H9 (cell line): ENCODE measurements around the gene NDUFB3. TPM values are rescaled to one million over a fixed set of nuclear protein-coding genes. Genes with fewer than 3 reads are reported as not detected.

Experiments used
- DNase-seq: peaks from one replicate; pipeline ENCODE4 v3.0.0-alpha.2; 2017
- H2AFZ ChIP-seq: one replicate; pipeline ENCODE4 v1.6.1; 2013; ENCODE audit warnings: mild to moderate bottlenecking, low read length, control low read depth, moderate library complexity
- H2AK5ac ChIP-seq: 2 replicates; pipeline ENCODE4 v1.6.1; 2013; ENCODE audit warnings: low read length, control low read depth, mixed read lengths; ENCODE audit not compliant: insufficient read length
- H2BK120ac ChIP-seq: one replicate; pipeline ENCODE4 v1.6.1; 2013; ENCODE audit warnings: low read depth, mild to moderate bottlenecking, low read length, control low read depth, inconsistent platforms; ENCODE audit not compliant: poor library complexity, severe bottlenecking
- H2BK12ac ChIP-seq: 2 replicates; pipeline ENCODE4 v1.6.1; 2013; ENCODE audit warnings: low read length, control low read depth, mixed read lengths, low read depth; ENCODE audit not compliant: insufficient read length
- H2BK15ac ChIP-seq: 2 replicates; pipeline ENCODE4 v1.6.1; 2013; ENCODE audit warnings: low read depth, low read length, control low read depth
- H2BK20ac ChIP-seq: one replicate; pipeline ENCODE4 v1.6.1; 2013; ENCODE audit warnings: low read depth, mild to moderate bottlenecking, low read length, control low read depth, inconsistent platforms; ENCODE audit not compliant: poor library complexity, severe bottlenecking
- H2BK5ac ChIP-seq: 2 replicates; pipeline ENCODE4 v1.6.1; 2013; ENCODE audit warnings: low read length, control low read depth, mixed read lengths; ENCODE audit not compliant: insufficient read length
- H3K14ac ChIP-seq: 2 replicates; pipeline ENCODE4 v1.6.1; 2013; ENCODE audit warnings: low read length, control low read depth; ENCODE audit not compliant: insufficient read depth
- H3K18ac ChIP-seq: 2 replicates; pipeline ENCODE4 v1.6.1; 2013; ENCODE audit warnings: low read depth, mild to moderate bottlenecking, mixed read lengths, low read length, control low read depth; ENCODE audit not compliant: insufficient read length
- H3K23ac ChIP-seq: 2 replicates; pipeline ENCODE4 v1.6.1; 2013; ENCODE audit warnings: low read length, control low read depth, mixed read lengths, low read depth; ENCODE audit not compliant: insufficient read length
- H3K23me2 ChIP-seq: 2 replicates; pipeline ENCODE4 v1.6.1; 2013; ENCODE audit warnings: low read depth, mild to moderate bottlenecking, mixed read lengths, low read length, control low read depth; ENCODE audit not compliant: insufficient read length, poor library complexity, severe bottlenecking
- H3K27ac ChIP-seq: 2 replicates; pipeline ENCODE4 v1.5.1; 2013; ENCODE audit warnings: low read length, control low read depth, mixed read lengths, low read depth; ENCODE audit not compliant: insufficient read length
- H3K27me3 ChIP-seq: 2 replicates; pipeline ENCODE4 v1.6.1; 2013; ENCODE audit warnings: low read length, control low read depth, inconsistent platforms; ENCODE audit not compliant: insufficient read depth
- H3K4ac ChIP-seq: 2 replicates; pipeline ENCODE4 v1.6.1; 2013; ENCODE audit warnings: low read depth, mild to moderate bottlenecking, control low read depth, inconsistent platforms, low read length, moderate library complexity
- H3K4me1 ChIP-seq: 2 replicates; pipeline ENCODE4 v1.6.1; 2013; ENCODE audit warnings: low read length, control low read depth, inconsistent platforms; ENCODE audit not compliant: insufficient read depth
- H3K4me2 ChIP-seq: 2 replicates; pipeline ENCODE4 v1.6.1; 2013; ENCODE audit warnings: low read length, control low read depth, mixed read lengths; ENCODE audit not compliant: insufficient read length, insufficient read depth
- H3K56ac ChIP-seq: 2 replicates; pipeline ENCODE4 v1.6.1; 2013; ENCODE audit warnings: low read depth, mild to moderate bottlenecking, mixed read lengths, low read length, control low read depth; ENCODE audit not compliant: insufficient read length
- H3K79me1 ChIP-seq: 2 replicates; pipeline ENCODE4 v1.6.1; 2013; ENCODE audit warnings: low read depth, mild to moderate bottlenecking, moderate library complexity, low read length, control low read depth, inconsistent platforms; ENCODE audit not compliant: insufficient read depth, poor library complexity, severe bottlenecking
- H3K79me2 ChIP-seq: 2 replicates; pipeline ENCODE4 v1.6.1; 2013; ENCODE audit warnings: low read length, control low read depth, inconsistent platforms; ENCODE audit not compliant: insufficient read depth
- H3K9ac ChIP-seq: 2 replicates; pipeline ENCODE4 v1.6.1; 2013; ENCODE audit warnings: low read length, control low read depth, mixed read lengths; ENCODE audit not compliant: insufficient read length; ENCODE audit errors: extremely low read depth
- H3K9me3 ChIP-seq: one replicate; pipeline ENCODE4 v1.6.1; 2013; ENCODE audit warnings: low read depth, low read length, inconsistent platforms; ENCODE audit not compliant: control insufficient read depth
- H3T11ph ChIP-seq: one replicate; pipeline ENCODE4 v1.6.1; 2013; ENCODE audit warnings: mild to moderate bottlenecking, low read length, control low read depth, inconsistent platforms
- H4K20me1 ChIP-seq: one replicate; pipeline ENCODE4 v1.6.1; 2013; ENCODE audit not compliant: control insufficient read depth, insufficient read length, insufficient read depth
- H4K5ac ChIP-seq: 2 replicates; pipeline ENCODE4 v1.6.1; 2013; ENCODE audit warnings: low read depth, mild to moderate bottlenecking, mixed read lengths, low read length, control low read depth; ENCODE audit not compliant: insufficient read length
- H4K8ac ChIP-seq: replicated peaks from 2 replicates; pipeline ENCODE4 v1.6.1; 2013; ENCODE audit warnings: low read length, control low read depth, mixed read lengths, low read depth; ENCODE audit not compliant: insufficient read length
- H4K91ac ChIP-seq: 2 replicates; pipeline ENCODE4 v1.6.1; 2013; ENCODE audit warnings: low read depth, mild to moderate bottlenecking, moderate library complexity, mixed read lengths, low read length, control low read depth; ENCODE audit not compliant: insufficient read length
- H3K27ac Mint-ChIP-seq, 3 experiments: 2 replicates in 2 of 3; 3 replicates in 1 of 3; pipeline ENCODE4 v1.8.0; 2020 to 2021; ENCODE audit warnings: mixed read lengths in 3 of 3, mild to moderate bottlenecking in 1 of 3, moderate library complexity in 1 of 3
- H3K27me3 Mint-ChIP-seq: 2 replicates; pipeline ENCODE4 v1.8.0; 2021; ENCODE audit warnings: low read depth, mild to moderate bottlenecking, moderate library complexity, mixed read lengths
- H3K36me3 Mint-ChIP-seq, 3 experiments: 2 replicates in 2 of 3; 3 replicates in 1 of 3; pipeline ENCODE4 v1.8.0; 2020 to 2021; ENCODE audit warnings: low read depth in 3 of 3, mixed read lengths in 3 of 3; ENCODE audit not compliant: insufficient read depth in 1 of 3
- H3K4me1 Mint-ChIP-seq, 2 experiments: 2 replicates each; pipeline ENCODE4 v1.8.0; 2020; ENCODE audit warnings: mixed read lengths in 2 of 2
- H3K4me3 Mint-ChIP-seq, 2 experiments: 2 replicates in 1 of 2; 3 replicates in 1 of 2; pipeline ENCODE4 v1.8.0; 2020 to 2021; ENCODE audit warnings: mild to moderate bottlenecking in 2 of 2, mixed read lengths in 2 of 2, moderate library complexity in 1 of 2
- H3K9me3 Mint-ChIP-seq, 2 experiments: 2 replicates in 1 of 2; 3 replicates in 1 of 2; pipeline ENCODE4 v1.8.0; 2020; ENCODE audit warnings: mild to moderate bottlenecking in 2 of 2, mixed read lengths in 2 of 2, moderate library complexity in 1 of 2
- CTCF ChIP-seq: fragments of 200-600 bp; sonication (generic); conservative IDR thresholded peaks from 3 replicates; pipeline ENCODE4 v1.8.0; 2021; ENCODE audit warnings: antibody characterized with exemption, mild to moderate bottlenecking
- WGBS: extraction: QIAGEN DNeasy Blood & Tissue Kit; methylation state at CpG from one replicate; pipeline ENCODE4 v1.1.7; 2013; ENCODE audit warnings: missing lambda C conversion rate, low lambda C conversion rate, mixed read lengths; ENCODE audit not compliant: insufficient read length; ENCODE audit errors: extremely low coverage; 5-methylcytosine and 5-hydroxymethylcytosine counted together
- total RNA-seq: library from RNA; stranded (reverse); gene quantifications from 2 replicates; pipeline ENCODE4 v1.2.1, GENCODE V29; 2021

NDUFB3 gene
- total RNA-seq, 1 experiment from 2014 or later: 59.6 TPM

- no peak overlapping the region for H4K5ac ChIP-seq
- H3K27ac Mint-ChIP-seq: no peak overlapping the region
- no peak for DNase-seq
- H2BK20ac ChIP-seq: no peak overlapping the region
- H3K36me3 Mint-ChIP-seq: peaks cover 0 to 6% (median 5%) of the 10 kb centered on the region in 3 experiments; a peak in 4 of 7 replicates
- H3K14ac ChIP-seq: no peak overlapping the region
- H4K8ac ChIP-seq: no peak overlapping the region
- no peaks in the 10 kb centered on the region for H3K79me1 ChIP-seq
- H3K4me3 Mint-ChIP-seq: no peak overlapping the region
- no peak overlapping the region for H3K18ac ChIP-seq
- 0 out of 2 replicates have a peak, but pooled peaks cover 1% of the 10 kb centered on the region for H3K79me2 ChIP-seq
- H3K9me3 Mint-ChIP-seq: no peaks in the 10 kb centered on the region
- no peak for TF ChIP-seq CTCF
- no peaks in the 10 kb centered on the region for H3K27me3 ChIP-seq
- H2BK12ac ChIP-seq: no peak overlapping the region
- no peak overlapping the region for H3K56ac ChIP-seq
- H3K4me1 Mint-ChIP-seq: peaks cover 11 to 18% of the 10 kb centered on the region in 2 experiments
- H3K23ac ChIP-seq: no peak overlapping the region
- WGBS: no CpG with 5 or more reads among the region's 7 CpGs
- H2BK120ac ChIP-seq: no peak overlapping the region
- peaks cover 1% of the 10 kb centered on the region; the same call in 1 of the 2 replicates for H3K27me3 Mint-ChIP-seq
- no peak overlapping the region for H3K4me2 ChIP-seq
- no peak overlapping the region for H2AFZ ChIP-seq
- H2AK5ac ChIP-seq: no peak overlapping the region
- H3K27ac ChIP-seq: no peak overlapping the region
- H2BK5ac ChIP-seq: no peak overlapping the region
- H4K91ac ChIP-seq: no peak overlapping the region
- H3T11ph ChIP-seq: no peak overlapping the region
- H3K4me1 ChIP-seq: no peaks in the 10 kb centered on the region
- no peak overlapping the region for H2BK15ac ChIP-seq
- H3K23me2 ChIP-seq: peaks cover 5% of the 10 kb centered on the region
- no peak overlapping the region for H3K4ac ChIP-seq
- no peaks in the 10 kb centered on the region for H3K9me3 ChIP-seq
- no peak overlapping the region for H3K9ac ChIP-seq
- H4K20me1 ChIP-seq: no peaks in the 10 kb centered on the region
These were observed 3.2 kb downstream of the NDUFB3 start for GRCh38 chr2:201074996-201075395.
